Renal cortical epithelial cell (primary cell): ENCODE results near the gene CNKSR3. TPM values are rescaled to one million over a fixed set of nuclear protein-coding genes. Genes with fewer than 3 reads are reported as not detected.

Source experiments
- DNase-seq: peaks from one replicate; pipeline ENCODE4 v3.0.0-alpha.2; 2011; ENCODE audit warnings: low read depth
- total RNA-seq: library from RNA; depleted of rRNA; stranded (reverse); fragments of >200 nt; gene quantifications from 2 replicates; pipeline ENCODE4 v1.2.3, GENCODE V29; 2014

CNKSR3 gene
- total RNA-seq, 1 donor from 2014 or later, result 39.6 TPM

GRCh38 chr6:154414021-154414813, 96.3 kb downstream of the CNKSR3 start:
- peak; percentile 63 for DNase-seq

- DNase-seq, result peak; percentile 67
Measured at GRCh38 chr6:154412106-154412820, 98.2 kb downstream of the CNKSR3 start.

GRCh38 chr6:154411076-154411475, 99.4 kb downstream of the CNKSR3 start:
- no peak for DNase-seq

- DNase-seq, result peak; percentile 100
Measured at GRCh38 chr6:154410619-154411072, 99.8 kb downstream of the CNKSR3 start.

- no peak for DNase-seq
Measured at GRCh38 chr6:154408891-154409500, 101.5 kb downstream of the CNKSR3 start.

- no peak for DNase-seq
Measured at GRCh38 chr6:154407440-154407839, 103.0 kb downstream of the CNKSR3 start.

- no peak for DNase-seq
Measured at GRCh38 chr6:154406869-154407268, 103.6 kb downstream of the CNKSR3 start.

GRCh38 chr6:154406301-154406700, 104.2 kb downstream of the CNKSR3 start:
- no peak for DNase-seq

- DNase-seq, result peak; percentile 86
Measured at GRCh38 chr6:154404791-154405400, 105.6 kb downstream of the CNKSR3 start.

GRCh38 chr6:154403788-154404187, 106.7 kb downstream of the CNKSR3 start:
- DNase-seq, result peak; percentile 85

- DNase-seq, result no peak
Measured at GRCh38 chr6:154402081-154402780, 108.3 kb downstream of the CNKSR3 start.

- peak; percentile 43 for DNase-seq
Measured at GRCh38 chr6:154399097-154399496, 111.4 kb downstream of the CNKSR3 start.

- DNase-seq, result no peak
Measured at GRCh38 chr6:154397491-154398195, 112.8 kb downstream of the CNKSR3 start.

GRCh38 chr6:154395878-154396277, 114.6 kb downstream of the CNKSR3 start:
- no peak for DNase-seq

- no peak for DNase-seq
Measured at GRCh38 chr6:154395316-154395715, 115.2 kb downstream of the CNKSR3 start.

GRCh38 chr6:154394571-154394970, 115.9 kb downstream of the CNKSR3 start:
- DNase-seq, result no peak

GRCh38 chr6:154390034-154390433, 120.5 kb downstream of the CNKSR3 start:
- DNase-seq, result no peak

- DNase-seq, result no peak
Measured at GRCh38 chr6:154388803-154389202, 121.7 kb downstream of the CNKSR3 start.

GRCh38 chr6:154386848-154387717, 123.4 kb downstream of the CNKSR3 start:
- DNase-seq, result peak; percentile 94

- DNase-seq, result peak; percentile 76
Measured at GRCh38 chr6:154384191-154384590, 126.3 kb downstream of the CNKSR3 start.
